Fibroblast of lung (primary cell): ENCODE measurements around the gene MFAP2.

Experiments used
- CTCF ChIP-seq, 2 donors: IDR thresholded peaks in 1 of 2; conservative IDR thresholded peaks in 1 of 2; 1 replicate in 1 of 2; 2 replicates in 1 of 2; pipeline ENCODE4 v1.5.1; 2011 to 2012; ENCODE audit warnings: low read length in 2 of 2, control low read depth in 1 of 2, inconsistent platforms in 1 of 2, low read depth in 1 of 2, mild to moderate bottlenecking in 1 of 2
- EZH2 ChIP-seq: IDR thresholded peaks from 2 replicates; pipeline ENCODE4 v1.5.1; 2012; ENCODE audit warnings: low read length, control low read depth, mild to moderate bottlenecking; ENCODE audit errors: missing control alignments

- no peak for TF ChIP-seq CTCF (conservative IDR thresholded peaks at IDR 0.05 in 1 of 2, IDR thresholded peaks at IDR 0.05 in 1 of 2; ENCODE audit: low read depth in 1 of 2, low read length in 2 of 2)
- no peak for TF ChIP-seq EZH2
Observed at GRCh38 chr1:16925635-16926490, 54.6 kb downstream of the MFAP2 start.
